HG03025 (cell line): ENCODE data around the gene DIAPH2.
"Not testable (repeated sequence)": the region's sequence is repeated elsewhere in the genome, so short reads cannot be mapped to it uniquely, and the experiment has no call there.

ENCODE experiments used
- ATAC-seq: cut with Tn5 transposase; IDR thresholded peaks from one replicate; pipeline ENCODE4 v1.9.1; 2021; ENCODE audit warnings: mild to moderate bottlenecking, moderate library complexity; ENCODE audit not compliant: unreplicated experiment, low FRiP score

Gene DIAPH2

GRCh38 chrX:97409632-97410415 is 725.2 kb downstream of the DIAPH2 start:
- not testable (repeated sequence) for ATAC-seq

GRCh38 chrX:97416461-97416860 is 731.8 kb downstream of the DIAPH2 start:
- no peak for ATAC-seq

- ATAC-seq: no peak
These were observed 744.5 kb downstream of the DIAPH2 start for GRCh38 chrX:97429101-97429500.

- ATAC-seq: no peak
These were observed 746.6 kb downstream of the DIAPH2 start for GRCh38 chrX:97431281-97431680.

GRCh38 chrX:97446298-97446882 is 761.7 kb downstream of the DIAPH2 start:
- ATAC-seq: no peak

- no peak for ATAC-seq
These were observed 762.7 kb downstream of the DIAPH2 start for GRCh38 chrX:97447306-97447705.

GRCh38 chrX:97452283-97452682 is 767.6 kb downstream of the DIAPH2 start:
- ATAC-seq: no peak

GRCh38 chrX:97461763-97462162 is 777.1 kb downstream of the DIAPH2 start:
- ATAC-seq: no peak

- ATAC-seq: no peak
These were observed 786.4 kb downstream of the DIAPH2 start for GRCh38 chrX:97471071-97471470.

- ATAC-seq: no peak
These were observed 790.3 kb downstream of the DIAPH2 start for GRCh38 chrX:97474933-97475332.

GRCh38 chrX:97479106-97479890 is 794.7 kb downstream of the DIAPH2 start:
- ATAC-seq: no peak

- no peak for ATAC-seq
These were observed 796.6 kb downstream of the DIAPH2 start for GRCh38 chrX:97481228-97481627.

GRCh38 chrX:97482666-97483300 is 798.1 kb downstream of the DIAPH2 start:
- no peak for ATAC-seq

- ATAC-seq: no peak
These were observed 806.0 kb downstream of the DIAPH2 start for GRCh38 chrX:97490656-97491055.

- ATAC-seq: peak; percentile 90
These were observed 810.2 kb downstream of the DIAPH2 start for GRCh38 chrX:97494756-97495372.

GRCh38 chrX:97498093-97498492 is 813.5 kb downstream of the DIAPH2 start:
- ATAC-seq: no peak

- ATAC-seq: no peak
These were observed 819.8 kb downstream of the DIAPH2 start for GRCh38 chrX:97504431-97504830.

- no peak for ATAC-seq
These were observed 833.1 kb downstream of the DIAPH2 start for GRCh38 chrX:97517763-97518162.

- ATAC-seq: no peak
These were observed 837.7 kb downstream of the DIAPH2 start for GRCh38 chrX:97522307-97522706.

GRCh38 chrX:97524340-97524739 is 839.7 kb downstream of the DIAPH2 start:
- ATAC-seq: no peak
